Effector memory CD4-positive, alpha-beta T cell (primary cell): ENCODE measurements around the gene CRB2.

Source experiments
- DNase-seq, 3 donors: peaks; one replicate each; pipeline ENCODE4 v3.0.0-alpha.2; 2020
- H3K27ac ChIP-seq: 2 replicates; pipeline ENCODE4 v1.7.0; 2013; ENCODE audit warnings: mild to moderate bottlenecking, low read length, moderate library complexity; ENCODE audit not compliant: insufficient read depth, poor library complexity, severe bottlenecking
- H3K27me3 ChIP-seq: replicated peaks from 2 replicates; pipeline ENCODE4 v1.7.0; 2013; ENCODE audit warnings: mild to moderate bottlenecking, low read length; ENCODE audit not compliant: insufficient read depth, control insufficient read depth, poor library complexity, severe bottlenecking
- H3K36me3 ChIP-seq: 2 replicates; pipeline ENCODE4 v1.7.0; 2013; ENCODE audit warnings: mild to moderate bottlenecking, low read length, moderate library complexity; ENCODE audit not compliant: control insufficient read depth, insufficient read depth
- H3K4me1 ChIP-seq: 2 replicates; pipeline ENCODE4 v1.7.0; 2013; ENCODE audit warnings: low read length, mild to moderate bottlenecking; ENCODE audit not compliant: control insufficient read depth, insufficient read depth, poor library complexity, severe bottlenecking
- H3K4me3 ChIP-seq: 2 replicates; pipeline ENCODE4 v1.7.0; 2013; ENCODE audit warnings: low read length, low read depth, mild to moderate bottlenecking; ENCODE audit not compliant: insufficient read depth, poor library complexity, severe bottlenecking
- H3K9me3 ChIP-seq: 2 replicates; pipeline ENCODE4 v1.7.0; 2013; ENCODE audit warnings: mild to moderate bottlenecking, low read length, moderate library complexity; ENCODE audit not compliant: control insufficient read depth

The CRB2 gene

DNA sequence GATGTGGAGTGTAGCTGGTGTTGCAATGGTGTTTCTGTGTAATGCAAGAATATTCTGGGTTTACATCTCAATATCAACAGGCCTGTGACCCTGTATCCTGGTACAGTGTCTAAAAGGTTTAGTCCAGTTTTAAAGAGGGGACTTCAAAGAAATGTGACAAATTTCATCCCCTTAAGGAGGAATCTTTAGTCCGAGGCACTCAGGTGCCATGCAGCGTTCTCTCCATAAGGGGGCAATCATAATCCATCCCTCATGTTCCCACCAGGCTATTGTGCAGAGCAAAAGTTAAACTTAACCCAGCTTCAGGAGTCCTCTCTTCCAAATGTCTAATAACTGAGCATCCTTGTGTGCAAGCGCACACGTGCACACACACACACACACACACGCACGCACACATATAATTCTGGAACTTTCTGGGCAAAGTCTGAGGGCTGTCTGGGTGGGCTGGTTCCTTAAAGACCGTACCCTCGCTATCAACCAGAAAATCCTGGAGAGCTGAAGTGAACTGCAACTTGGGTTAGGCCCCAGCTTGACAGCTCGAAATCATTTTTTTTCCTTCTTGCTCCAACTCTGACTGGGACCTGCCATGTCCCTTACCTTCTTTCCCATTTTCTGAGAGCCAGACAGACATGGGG, 46.0 kb downstream of the CRB2 start:
- H3K27me3 ChIP-seq, result no peaks in the 10 kb centered on the region
- H3K27ac ChIP-seq, result no peak overlapping the region
- H3K4me3 ChIP-seq, result no peak overlapping the region
- H3K9me3 ChIP-seq, result no peaks in the 10 kb centered on the region
- H3K4me1 ChIP-seq, result no peaks in the 10 kb centered on the region
- DNase-seq, result no peak
- no peaks in the 10 kb centered on the region for H3K36me3 ChIP-seq

DNA sequence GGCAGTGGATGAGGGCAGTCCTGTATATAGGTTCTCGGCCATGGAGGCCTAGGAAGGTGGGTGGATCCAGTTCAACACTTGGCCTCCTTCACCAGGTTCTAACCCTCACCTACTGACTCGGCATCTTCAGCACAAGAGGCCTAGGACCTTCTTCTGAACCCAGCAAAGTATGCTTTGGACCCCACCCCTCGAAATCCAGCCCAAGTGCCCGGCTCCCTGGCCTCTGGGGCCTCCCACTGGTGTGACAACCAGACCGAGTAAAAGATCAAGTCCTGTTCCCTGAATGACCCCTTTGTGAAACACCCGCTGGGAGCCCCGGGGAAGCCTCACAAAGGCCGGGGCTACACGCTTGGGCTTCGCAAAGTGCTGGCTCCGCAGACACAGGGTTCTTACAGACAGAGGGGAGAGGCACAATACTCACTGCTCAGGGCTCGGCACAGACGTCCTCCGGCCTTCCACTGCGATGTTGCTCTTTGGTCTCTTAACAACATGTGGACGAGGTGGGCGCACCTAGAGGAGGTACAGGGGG, 47.0 kb downstream of the CRB2 start:
- DNase-seq, result no peak
- no peaks in the 10 kb centered on the region for H3K4me1 ChIP-seq
- H3K27me3 ChIP-seq, result no peaks in the 10 kb centered on the region
- H3K4me3 ChIP-seq, result no peak overlapping the region
- H3K9me3 ChIP-seq, result no peaks in the 10 kb centered on the region
- no peaks in the 10 kb centered on the region for H3K36me3 ChIP-seq
- H3K27ac ChIP-seq, result no peak overlapping the region

GRCh38 chr9:123406016-123406415, 50.0 kb downstream of the CRB2 start:
- no peaks in the 10 kb centered on the region for H3K27me3 ChIP-seq
- H3K4me1 ChIP-seq, result no peaks in the 10 kb centered on the region
- H3K4me3 ChIP-seq, result no peak overlapping the region
- no peaks in the 10 kb centered on the region for H3K36me3 ChIP-seq
- DNase-seq, result no peak
- no peak overlapping the region for H3K27ac ChIP-seq
- no peaks in the 10 kb centered on the region for H3K9me3 ChIP-seq

- H3K4me3 ChIP-seq, result no peak overlapping the region
- DNase-seq, result no peak
- no peaks in the 10 kb centered on the region for H3K4me1 ChIP-seq
- H3K27ac ChIP-seq, result no peak overlapping the region
- H3K27me3 ChIP-seq, result no peaks in the 10 kb centered on the region
- H3K36me3 ChIP-seq, result no peaks in the 10 kb centered on the region
- H3K9me3 ChIP-seq, result no peaks in the 10 kb centered on the region
Observed at GRCh38 chr9:123406691-123407216, 50.8 kb downstream of the CRB2 start.

DNA sequence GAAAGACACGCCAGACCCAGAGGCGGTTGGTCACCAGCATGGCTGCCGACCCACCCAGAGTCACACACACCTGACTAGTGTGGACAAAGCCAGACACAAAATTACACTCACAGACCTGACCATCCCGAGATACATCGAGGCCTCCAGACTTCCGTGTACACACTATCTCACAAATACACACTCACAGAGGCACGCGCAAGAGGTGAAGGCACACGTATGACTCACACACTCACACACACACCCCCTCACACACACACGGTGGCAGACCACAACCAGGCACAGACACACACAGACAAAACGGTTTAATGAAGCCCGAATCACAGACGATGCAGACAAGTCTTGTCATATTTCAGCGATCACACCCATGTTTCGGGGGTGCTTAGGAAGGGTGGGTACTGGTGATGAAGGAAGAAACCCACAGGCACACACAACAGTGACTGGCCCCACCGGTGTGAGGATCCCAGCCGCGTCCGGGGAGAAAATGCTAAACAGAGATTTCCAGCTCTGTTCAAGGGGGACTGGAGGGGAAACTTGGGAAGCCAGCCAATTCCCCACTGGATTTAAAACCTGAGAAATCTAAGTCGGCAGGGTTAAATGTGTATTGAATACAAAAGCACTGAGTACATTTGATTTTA, 51.3 kb downstream of the CRB2 start:
- Histone ChIP-seq H3K4me1 (no peaks in the 10 kb centered on the region), H3K4me3 (no peak overlapping the region), H3K9me3 (no peaks in the 10 kb centered on the region), H3K36me3 (no peaks in the 10 kb centered on the region), H3K27ac (no peak overlapping the region), H3K27me3 (no peaks in the 10 kb centered on the region)
- no peak for DNase-seq

- no peak for DNase-seq
- Histone ChIP-seq H3K4me3 (no peak overlapping the region), H3K4me1 (no peaks in the 10 kb centered on the region), H3K36me3 (no peaks in the 10 kb centered on the region), H3K27me3 (no peaks in the 10 kb centered on the region), H3K9me3 (no peaks in the 10 kb centered on the region), H3K27ac (no peak overlapping the region)
Observed at GRCh38 chr9:123408313-123409262, 52.6 kb downstream of the CRB2 start.

- H3K4me1 ChIP-seq, result no peaks in the 10 kb centered on the region
- no peak overlapping the region for H3K4me3 ChIP-seq
- no peak for DNase-seq
- no peaks in the 10 kb centered on the region for H3K36me3 ChIP-seq
- no peaks in the 10 kb centered on the region for H3K9me3 ChIP-seq
- H3K27me3 ChIP-seq, result no peaks in the 10 kb centered on the region
- no peak overlapping the region for H3K27ac ChIP-seq
Observed at GRCh38 chr9:123410281-123410910, 54.4 kb downstream of the CRB2 start.

DNA sequence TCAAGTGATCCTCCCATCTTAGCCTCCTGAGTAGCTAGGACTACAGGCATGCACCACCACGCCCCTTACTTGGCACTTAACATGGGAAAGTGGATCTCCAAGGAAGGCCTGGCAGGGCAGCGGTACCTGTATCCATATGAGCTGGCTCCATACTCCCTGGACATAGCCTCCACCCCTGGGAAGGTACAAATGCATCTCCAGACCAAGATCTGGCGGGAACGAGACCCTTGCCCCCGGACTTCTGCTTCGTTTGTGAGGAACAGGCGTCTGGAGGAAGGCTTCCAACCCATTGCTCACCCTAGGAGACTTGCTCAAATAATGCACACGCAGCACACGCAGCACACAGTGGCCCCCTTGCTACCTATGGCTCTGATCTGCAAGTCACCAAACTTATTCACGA, 55.2 kb downstream of the CRB2 start:
- no peaks in the 10 kb centered on the region for H3K4me1 ChIP-seq
- no peak for DNase-seq
- H3K4me3 ChIP-seq, result no peak overlapping the region
- H3K36me3 ChIP-seq, result no peaks in the 10 kb centered on the region
- H3K27ac ChIP-seq, result no peak overlapping the region
- H3K9me3 ChIP-seq, result no peaks in the 10 kb centered on the region
- H3K27me3 ChIP-seq, result no peaks in the 10 kb centered on the region

DNA sequence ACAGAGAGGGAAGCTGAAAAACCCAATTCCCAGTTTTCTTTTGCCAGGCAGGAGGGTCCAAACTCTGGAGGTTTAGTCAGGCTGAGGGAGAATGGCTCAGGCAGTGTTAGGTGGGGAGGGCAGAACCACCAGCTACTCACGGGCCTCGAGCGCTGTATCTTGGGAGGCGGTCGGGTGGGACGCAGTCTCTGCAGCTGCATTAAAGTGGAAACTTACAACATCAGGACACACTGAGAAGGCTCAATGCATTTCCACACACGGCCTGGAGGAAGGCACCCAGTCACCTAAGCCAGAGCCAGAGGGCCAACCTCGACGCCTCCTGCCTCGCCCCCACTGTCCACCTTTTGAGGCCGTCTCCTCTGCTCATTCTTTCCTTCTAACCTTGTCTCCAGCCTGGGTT, 55.6 kb downstream of the CRB2 start:
- H3K9me3 ChIP-seq, result no peaks in the 10 kb centered on the region
- no peak overlapping the region for H3K4me3 ChIP-seq
- H3K27me3 ChIP-seq, result no peaks in the 10 kb centered on the region
- DNase-seq, result no peak
- H3K27ac ChIP-seq, result no peak overlapping the region
- H3K4me1 ChIP-seq, result no peaks in the 10 kb centered on the region
- no peaks in the 10 kb centered on the region for H3K36me3 ChIP-seq
